Measurements from ENCODE around the gene DISP2. TPM values are rescaled to one million over a fixed set of nuclear protein-coding genes. Genes with fewer than 3 reads are reported as not detected.

The DISP2 gene
- total and polyA plus RNA-seq, 2 of the 8 experiments (the other 6 are each of a cell fraction or from before 2014, with no cell fraction given) = 0.45 to 1.2 TPM

DNA sequence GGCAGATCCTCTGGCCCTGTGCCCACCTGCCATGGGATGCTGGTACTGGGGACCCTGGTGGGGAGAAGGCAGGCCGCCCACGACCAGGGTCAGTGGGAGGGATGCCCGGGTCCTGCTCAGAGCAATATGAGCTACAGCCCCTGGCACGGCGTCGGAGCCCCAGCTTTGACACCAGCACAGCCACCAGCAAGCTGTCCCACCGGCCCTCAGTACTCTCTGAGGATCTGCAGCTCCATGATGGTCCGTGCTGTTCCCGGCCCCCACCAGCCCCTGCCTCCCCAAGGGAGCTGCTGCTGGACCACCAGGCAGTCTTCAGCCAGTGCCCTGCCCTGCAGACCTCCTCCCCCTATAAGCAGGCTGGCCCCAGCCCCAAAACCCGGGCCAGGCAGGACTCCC lies 11.5 kb downstream of the DISP2 start (continued):
- TF ChIP-seq BRCA1 (IDR thresholded peaks at IDR 0.05; ENCODE audit: low read depth, low read length) = no peak

Data from H1 (cell line).